DND-41 (cell line): ENCODE measurements around the gene LETM1.

ENCODE experiments used
- CTCF ChIP-seq: IDR thresholded peaks from 2 replicates; pipeline ENCODE4 v1.5.1; 2012; ENCODE audit warnings: borderline replicate concordance, low read length, moderate library complexity, mild to moderate bottlenecking; ENCODE audit not compliant: poor library complexity, severe bottlenecking; ENCODE audit errors: extremely low read depth
- EZH2 ChIP-seq: IDR thresholded peaks from 3 replicates; pipeline ENCODE4 v1.6.1; 2012; ENCODE audit warnings: borderline replicate concordance, low read depth, mild to moderate bottlenecking, moderate library complexity, low read length, inconsistent platforms; ENCODE audit not compliant: severe bottlenecking

GRCh38 chr4:1831331-1831730 is 24.6 kb downstream of the LETM1 start:
- TF ChIP-seq CTCF (no peak), EZH2 (no peak)
